Mucosa of rectum (tissue), 2 donors: Measurements from ENCODE around the gene PYM1.

Source experiments
- H3K27ac ChIP-seq, 2 donors: one replicate each; pipeline ENCODE4 v1.7.0; 2013; ENCODE audit warnings: inconsistent platforms in 2 of 2, low read depth in 2 of 2, low read length in 2 of 2
- H3K27me3 ChIP-seq, 2 donors: one replicate each; pipeline ENCODE4 v1.7.0; 2013; ENCODE audit warnings: low read length in 2 of 2; ENCODE audit not compliant: control insufficient read depth in 2 of 2, insufficient read depth in 2 of 2
- H3K36me3 ChIP-seq, 2 donors: one replicate each; pipeline ENCODE4 v1.7.0; 2013; ENCODE audit warnings: low read length in 2 of 2; ENCODE audit not compliant: control insufficient read depth in 2 of 2, insufficient read depth in 2 of 2
- H3K4me1 ChIP-seq, 2 donors: one replicate each; pipeline ENCODE4 v1.7.0; 2013; ENCODE audit warnings: low read length in 2 of 2, mild to moderate bottlenecking in 1 of 2; ENCODE audit not compliant: control insufficient read depth in 2 of 2, insufficient read depth in 2 of 2
- H3K4me3 ChIP-seq, 2 donors: one replicate each; pipeline ENCODE4 v1.7.0; 2013; ENCODE audit warnings: low read length in 2 of 2
- H3K9ac ChIP-seq, 2 donors: one replicate each; pipeline ENCODE4 v1.7.0; 2013; ENCODE audit warnings: low read length in 2 of 2, low read depth in 1 of 2, mild to moderate bottlenecking in 1 of 2
- H3K9me3 ChIP-seq, 2 donors: one replicate each; pipeline ENCODE4 v1.7.0; 2013; ENCODE audit warnings: low read length in 2 of 2; ENCODE audit not compliant: control insufficient read depth in 2 of 2
- donor health status: healthy.
- donor health status: Normal muscosa, but diverticular disease.

PYM1 gene

GRCh38 chr12:55927588-55928502 lies at the start of gene PYM1:
Gene PYM1 (minus strand): TSS chr12:55927894. CDS start chr12:55927761, 133 bp downstream.
- Histone ChIP-seq H3K4me1 (peaks cover 44 to 46% of the 10 kb centered on the region in 2 donors), H3K27me3 (no peaks in the 10 kb centered on the region), H3K4me3 (peak within 1 kb of the TSS; percentile 98 to 99), H3K9ac (peak within 1 kb of the TSS; percentile 99), H3K27ac (peak within 1 kb of the TSS; percentile 99), H3K9me3 (no peaks in the 10 kb centered on the region), H3K36me3 (peaks cover 4% of the 10 kb centered on the region in 2 donors)

DNA sequence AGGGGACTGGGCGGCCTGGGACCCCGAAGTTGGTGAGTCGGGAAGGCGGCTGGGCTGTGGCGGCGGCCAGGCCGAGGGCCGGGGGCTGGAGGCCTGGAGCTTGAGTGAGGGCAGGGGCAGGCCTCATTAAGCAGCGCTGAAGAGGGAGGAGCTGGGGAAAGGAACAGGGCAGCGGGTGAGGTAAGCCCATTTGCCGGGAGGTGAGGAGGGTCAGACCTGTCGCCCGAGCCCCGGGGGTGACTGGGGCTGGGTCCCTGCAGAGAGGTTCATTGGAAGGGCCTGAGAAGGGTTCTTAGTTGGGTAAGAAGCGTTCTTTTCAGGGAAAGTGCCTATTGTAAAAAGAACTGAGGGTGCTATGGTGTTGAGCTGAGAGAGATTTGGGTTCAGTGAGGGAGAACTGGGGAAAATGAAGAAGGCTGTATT lies 46.6 kb upstream of the PYM1 start:
- Histone ChIP-seq H3K9ac (peak overlapping the region; percentile 96 to 100), H3K9me3 (no peaks in the 10 kb centered on the region), H3K36me3 (peaks cover 0 to 3% of the 10 kb centered on the region in 2 donors), H3K27ac (peak overlapping the region; percentile 95 to 96), H3K4me3 (peak overlapping the region; percentile 86 to 99), H3K4me1 (peaks cover 25 to 38% of the 10 kb centered on the region in 2 donors), H3K27me3 (no peaks in the 10 kb centered on the region)

- Histone ChIP-seq H3K4me1 (peaks cover 25 to 38% of the 10 kb centered on the region in 2 donors), H3K9me3 (no peaks in the 10 kb centered on the region), H3K27ac (peak within 1 kb of the TSS; percentile 95 to 97), H3K9ac (peak within 1 kb of the TSS; percentile 96 to 100), H3K36me3 (no peaks in the 10 kb centered on the region), H3K4me3 (peak within 1 kb of the TSS; percentile 88 to 99), H3K27me3 (no peaks in the 10 kb centered on the region)
Observed at GRCh38 chr12:55973599-55974307, 46.1 kb upstream of the PYM1 start, which contains the start of gene RAB5B. Gene RAB5B (plus strand): TSS chr12:55974078. CDS start chr12:55986961, 12,883 bp downstream.

GRCh38 chr12:55972911-55973598 lies 45.4 kb upstream of the PYM1 start:
- H3K4me3 ChIP-seq = peak overlapping the region; percentile 78 to 88
- H3K9ac ChIP-seq = peak overlapping the region; percentile 78 to 95
- H3K27me3 ChIP-seq = no peaks in the 10 kb centered on the region
- H3K4me1 ChIP-seq = peaks cover 25 to 38% of the 10 kb centered on the region in 2 donors
- peak overlapping the region; percentile 94 to 97 for H3K27ac ChIP-seq
- H3K36me3 ChIP-seq = no peaks in the 10 kb centered on the region
- H3K9me3 ChIP-seq = no peaks in the 10 kb centered on the region

- H3K9me3 ChIP-seq = no peaks in the 10 kb centered on the region
- H3K4me3 ChIP-seq = peak overlapping the region; percentile 78 to 88
- peak overlapping the region; percentile 94 to 97 for H3K27ac ChIP-seq
- H3K9ac ChIP-seq = peak overlapping the region; percentile 78 to 95
- H3K36me3 ChIP-seq = no peaks in the 10 kb centered on the region
- peaks cover 25 to 38% of the 10 kb centered on the region in 2 donors for H3K4me1 ChIP-seq
- no peaks in the 10 kb centered on the region for H3K27me3 ChIP-seq
Observed at GRCh38 chr12:55972456-55972855, 44.8 kb upstream of the PYM1 start.

DNA sequence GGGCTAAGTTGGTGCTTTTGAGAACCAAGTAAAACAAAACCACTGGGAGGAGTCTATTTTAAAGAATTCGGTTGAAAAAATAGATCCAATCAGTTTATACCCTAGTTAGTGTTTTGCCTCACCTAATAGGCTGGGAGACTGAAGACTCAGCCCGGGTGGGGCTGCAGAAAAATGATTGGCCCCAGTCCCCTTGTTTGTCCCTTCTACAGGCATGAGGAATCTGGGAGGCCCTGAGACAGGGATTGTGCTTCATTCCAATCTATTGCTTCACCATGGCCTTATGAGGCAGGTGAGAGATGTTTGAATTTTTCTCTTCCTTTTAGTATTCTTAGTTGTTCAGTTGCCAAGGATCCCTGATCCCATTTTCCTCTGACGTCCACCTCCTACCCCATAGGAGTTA lies 44.3 kb upstream of the PYM1 start:
- H3K27me3 ChIP-seq = no peaks in the 10 kb centered on the region
- H3K9me3 ChIP-seq = no peaks in the 10 kb centered on the region
- peak overlapping the region in 1 of 2 donors; percentile 97 for H3K27ac ChIP-seq
- H3K4me3 ChIP-seq = no peak overlapping the region
- peaks cover 27 to 38% of the 10 kb centered on the region in 2 donors for H3K4me1 ChIP-seq
- no peaks in the 10 kb centered on the region for H3K36me3 ChIP-seq
- H3K9ac ChIP-seq = peak overlapping the region in 1 of 2 donors; percentile 95

DNA sequence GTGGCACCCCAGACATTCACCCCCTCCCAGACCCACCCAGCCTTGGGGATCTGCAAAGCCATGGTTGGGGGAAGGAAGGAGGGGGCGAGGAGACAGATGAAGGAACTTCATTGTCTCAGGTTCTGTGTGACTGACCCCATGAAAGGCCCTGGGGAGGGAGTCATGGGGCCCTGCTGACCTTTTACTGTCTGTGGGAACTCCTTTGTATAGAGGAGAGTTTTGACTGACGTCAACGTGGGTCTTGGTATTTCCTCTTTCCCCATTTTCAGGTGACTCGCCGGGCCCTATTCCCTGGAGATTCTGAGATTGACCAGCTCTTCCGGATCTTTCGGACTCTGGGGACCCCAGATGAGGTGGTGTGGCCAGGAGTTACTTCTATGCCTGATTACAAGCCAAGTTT lies 43.1 kb upstream of the PYM1 start:
- Histone ChIP-seq H3K9me3 (no peaks in the 10 kb centered on the region), H3K4me1 (peaks cover 29 to 37% of the 10 kb centered on the region in 2 donors), H3K36me3 (no peaks in the 10 kb centered on the region), H3K4me3 (no peak overlapping the region), H3K27ac (no peak overlapping the region), H3K27me3 (no peaks in the 10 kb centered on the region), H3K9ac (no peak overlapping the region)

DNA sequence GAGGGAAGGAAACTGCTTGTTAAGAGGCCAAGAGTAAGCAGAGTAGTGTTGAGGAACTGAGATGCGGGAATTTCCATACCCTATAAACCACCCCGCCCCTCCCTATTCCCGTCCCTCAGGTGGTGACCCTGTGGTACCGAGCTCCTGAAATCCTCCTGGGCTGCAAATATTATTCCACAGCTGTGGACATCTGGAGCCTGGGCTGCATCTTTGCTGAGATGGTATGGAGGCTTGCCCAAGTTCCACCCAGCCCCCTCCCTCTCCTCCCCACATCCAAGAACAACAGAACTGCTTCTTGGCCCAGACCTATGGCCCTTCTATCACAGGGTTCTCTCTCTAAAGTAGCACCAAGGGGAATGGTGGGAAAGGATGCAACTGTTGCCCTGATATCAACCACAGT lies 41.7 kb upstream of the PYM1 start:
- peaks cover 23 to 28% of the 10 kb centered on the region in 2 donors for H3K4me1 ChIP-seq
- no peak overlapping the region for H3K9ac ChIP-seq
- H3K27me3 ChIP-seq = no peaks in the 10 kb centered on the region
- no peak overlapping the region for H3K27ac ChIP-seq
- no peaks in the 10 kb centered on the region for H3K36me3 ChIP-seq
- no peak overlapping the region for H3K4me3 ChIP-seq
- no peaks in the 10 kb centered on the region for H3K9me3 ChIP-seq

GRCh38 chr12:55966408-55967281 lies 39.0 kb upstream of the PYM1 start, which contains the start of gene CDK2:
Gene CDK2 (plus strand): TSS chr12:55966830. CDS start chr12:55967009, 179 bp downstream.
- no peaks in the 10 kb centered on the region for H3K36me3 ChIP-seq

More at GRCh38 chr12:55966408-55967281, 39.0 kb upstream of the PYM1 start, which contains the start of gene CDK2:
- peak within 1 kb of the TSS; percentile 76 to 77 for H3K27ac ChIP-seq
- peak within 1 kb of the TSS; percentile 90 to 92 for H3K4me3 ChIP-seq
- no peaks in the 10 kb centered on the region for H3K9me3 ChIP-seq
- H3K4me1 ChIP-seq = peaks cover 15 to 18% of the 10 kb centered on the region in 2 donors
- peak within 1 kb of the TSS; percentile 88 to 92 for H3K9ac ChIP-seq
- H3K27me3 ChIP-seq = no peaks in the 10 kb centered on the region
